Spleen (tissue), 7 donors: ENCODE data around the gene THUMPD1.

Experiments
- CTCF ChIP-seq, 11 experiments: fragments of 200-600 bp in 7 of 11; fragments of 450-650 bp in 4 of 11; sonication (generic) in 4 of 11; IDR thresholded peaks in 8 of 11; conservative IDR thresholded peaks in 3 of 11; 1 replicate in 7 of 11; 2 replicates in 4 of 11; pipeline versions ENCODE4 v1.4.0 to v1.8.0; 2016 to 2021; ENCODE audit warnings: antibody characterized with exemption in 11 of 11, inconsistent platforms in 4 of 11, mild to moderate bottlenecking in 1 of 11
- POLR2A ChIP-seq, 3 donors: fragments of 450-650 bp; IDR thresholded peaks; one replicate each; pipeline ENCODE4 v1.5.1; 2017; ENCODE audit warnings: antibody characterized with exemption in 3 of 3, mild to moderate bottlenecking in 1 of 3
- POLR2AphosphoS5 ChIP-seq, 3 donors: sonication (generic); formaldehyde crosslinking; IDR thresholded peaks; one replicate each; pipeline ENCODE4 v1.5.1; 2017; ENCODE audit warnings: antibody characterized with exemption in 3 of 3
- donor health status: DM: no; HTN: no; CAD: no; lungs with moderate emphysema.
- donor health status: DM: no; HTN: no; CAD: no.
- donor health status: DM: no; HTN: no; CAD: no.

GRCh38 chr16:20747030-20747816 lies 5.6 kb upstream of the THUMPD1 start:
- TF ChIP-seq CTCF (IDR thresholded peaks at IDR 0.05 in 8 of 11, conservative IDR thresholded peaks at IDR 0.05 in 3 of 11) = no peak
- TF ChIP-seq POLR2A (IDR thresholded peaks at IDR 0.05) = no peak
- no peak for TF ChIP-seq POLR2AphosphoS5 (IDR thresholded peaks at IDR 0.05)
